Measurements from ENCODE around the gene CLRN1.

CLRN1 gene

DNA sequence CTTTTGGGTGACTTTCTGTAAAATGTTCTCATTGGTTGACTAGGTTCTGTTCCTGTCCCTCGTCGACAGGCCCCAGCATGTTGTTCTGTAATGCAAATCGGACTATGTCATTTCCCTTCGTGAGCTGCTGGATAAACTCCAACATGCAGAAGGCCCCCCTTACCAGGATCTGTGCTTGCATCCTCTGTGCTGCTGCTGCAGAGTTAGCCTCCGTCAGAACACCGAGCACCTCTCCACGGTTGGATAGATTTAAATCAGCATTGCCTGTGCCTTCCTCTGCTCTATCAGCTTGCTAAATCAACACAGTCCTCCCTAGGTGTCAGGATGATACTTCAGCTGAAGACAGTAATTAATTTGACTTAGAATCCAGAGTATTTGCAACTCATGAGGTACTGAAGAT lies 54.6 kb downstream of the CLRN1 start:
- DNase-seq: no peak

DNA sequence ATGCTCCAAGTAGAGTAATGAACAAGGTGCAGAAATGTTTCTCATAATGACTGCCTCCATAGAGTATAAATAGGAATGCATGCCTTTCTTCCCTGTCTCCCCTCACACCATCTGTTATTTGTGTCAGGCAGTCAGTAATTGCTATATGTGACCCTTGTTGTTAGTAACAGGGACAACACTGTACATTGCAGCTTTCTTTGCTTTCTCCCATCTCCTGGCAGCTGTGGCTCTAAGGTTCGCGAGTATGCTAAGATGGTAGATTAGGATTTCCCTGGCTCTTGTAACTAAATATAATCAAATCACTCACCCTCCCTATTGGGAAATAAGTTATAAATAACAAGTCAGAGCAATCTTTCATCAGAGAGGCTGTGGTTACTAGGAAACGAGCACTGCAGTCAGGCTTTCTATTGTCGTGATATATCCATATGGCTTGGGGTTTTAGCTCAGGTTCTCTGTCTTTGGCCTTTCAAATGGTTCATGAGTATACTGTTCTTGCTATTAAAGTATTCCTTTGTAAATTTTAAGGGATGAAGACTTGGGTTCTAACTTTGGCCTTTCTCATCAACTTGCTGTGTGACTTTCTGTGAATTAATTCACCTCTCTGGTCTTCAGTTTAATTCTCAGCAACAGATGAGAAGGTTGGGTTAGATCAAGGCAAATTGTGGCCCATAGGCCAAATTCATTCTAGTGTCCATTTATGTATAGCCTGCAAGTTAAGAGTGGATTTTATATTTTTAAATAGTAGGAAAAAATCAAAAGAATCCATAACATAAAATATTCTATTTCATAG lies 59.2 kb downstream of the CLRN1 start:
- no peak for DNase-seq

DNA sequence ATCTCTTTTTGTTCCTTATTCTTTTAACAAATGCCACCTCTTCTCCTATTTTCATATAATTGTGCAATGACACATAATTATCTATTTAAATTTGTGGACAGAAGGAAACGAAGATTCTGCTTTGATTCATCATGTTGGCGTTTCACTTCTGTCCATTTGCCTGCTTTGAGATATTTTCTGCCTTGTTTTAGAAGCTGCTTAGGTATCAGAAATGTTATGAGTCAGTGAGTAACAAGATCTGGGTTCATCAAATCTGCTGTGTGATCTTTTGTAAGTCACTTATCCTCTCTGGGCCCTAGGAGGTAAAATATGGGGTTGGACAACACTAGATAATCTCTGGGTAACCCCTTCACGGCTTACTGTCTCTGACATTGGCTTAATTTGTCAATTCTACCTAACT lies 60.0 kb downstream of the CLRN1 start:
- no peak for DNase-seq

DNA sequence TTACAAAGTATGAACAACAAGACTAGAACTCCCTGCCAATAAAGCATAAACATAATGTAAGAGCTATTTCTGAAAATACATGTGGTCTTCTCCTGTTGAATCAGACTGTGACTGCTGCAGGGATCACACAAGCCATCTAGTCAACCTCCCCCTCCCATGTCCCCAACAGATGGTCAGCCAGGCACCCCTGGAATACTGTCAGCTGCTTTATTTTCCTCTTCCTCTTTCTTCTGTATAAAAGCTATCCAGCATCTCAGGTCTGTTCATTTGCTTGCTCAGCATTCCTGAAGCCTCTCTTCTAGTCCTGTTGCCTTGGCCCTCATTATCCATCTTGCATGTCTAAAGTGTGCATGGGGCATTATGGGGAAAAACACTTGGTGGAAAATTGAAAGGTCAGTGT lies 60.8 kb downstream of the CLRN1 start:
- DNase-seq: no peak

DNA sequence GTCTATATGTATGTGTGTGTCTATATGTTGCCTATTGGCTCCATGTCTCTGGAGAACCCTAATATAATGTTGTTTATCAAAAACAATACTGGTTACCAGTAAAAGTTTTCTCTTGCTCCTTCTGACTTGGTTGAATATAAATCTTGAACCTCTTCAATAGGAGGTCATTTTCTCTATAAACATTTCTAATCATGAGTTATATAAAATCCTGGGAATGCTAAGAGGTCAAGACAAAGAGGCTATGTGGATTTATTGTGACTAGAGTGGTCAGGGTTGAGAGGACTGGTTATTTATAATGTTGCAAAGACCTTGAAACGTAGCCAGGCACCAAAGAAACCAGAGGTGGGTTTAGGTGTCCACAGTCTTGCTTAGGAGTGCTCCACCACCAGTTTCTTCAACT lies 66.1 kb downstream of the CLRN1 start:
- DNase-seq: no peak

DNA sequence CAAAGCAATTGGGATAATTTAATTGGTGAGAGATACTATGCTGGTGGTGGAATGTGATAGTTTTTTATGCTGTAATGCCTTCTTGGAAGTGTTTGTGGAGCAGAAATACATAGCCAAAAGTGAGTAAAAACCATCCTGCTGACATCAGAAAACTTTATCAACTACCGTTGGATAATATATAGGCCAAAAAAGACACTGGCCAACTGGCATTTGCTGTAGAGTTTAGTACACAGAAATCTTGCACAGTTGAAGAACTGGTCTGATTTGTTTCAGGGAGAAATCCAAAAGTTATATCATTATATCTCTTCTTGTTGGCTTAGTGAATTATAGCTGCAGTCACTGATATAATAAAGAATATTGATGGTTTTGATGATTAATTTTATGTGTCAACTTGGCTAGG lies 66.8 kb downstream of the CLRN1 start:
- no peak for DNase-seq

DNA sequence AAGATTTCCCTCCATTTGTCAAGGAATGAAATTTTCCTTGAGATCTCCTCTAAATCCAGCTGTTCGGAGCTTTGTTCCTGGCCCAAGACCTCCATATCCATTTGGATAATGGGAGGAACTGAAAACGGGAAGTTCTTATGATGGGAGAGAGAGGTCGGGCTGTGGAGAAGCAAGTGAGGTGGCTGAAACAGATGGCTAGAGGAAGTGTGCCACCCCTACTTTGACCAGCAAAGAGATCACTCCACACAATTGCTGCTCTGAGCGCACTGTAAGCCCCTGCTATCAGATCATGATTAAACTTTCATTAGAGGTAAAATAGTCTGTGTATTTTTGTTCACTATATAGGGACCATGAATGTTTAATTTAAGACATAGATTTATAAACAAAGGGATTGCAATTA lies 67.2 kb downstream of the CLRN1 start, which contains the start of gene MINDY4B:
Gene MINDY4B, minus strand, starts transcription at position 101 of the 400 bp plus-strand sequence. Its CDS starts 0 bp downstream, at position 101.
- no peak for DNase-seq

DNA sequence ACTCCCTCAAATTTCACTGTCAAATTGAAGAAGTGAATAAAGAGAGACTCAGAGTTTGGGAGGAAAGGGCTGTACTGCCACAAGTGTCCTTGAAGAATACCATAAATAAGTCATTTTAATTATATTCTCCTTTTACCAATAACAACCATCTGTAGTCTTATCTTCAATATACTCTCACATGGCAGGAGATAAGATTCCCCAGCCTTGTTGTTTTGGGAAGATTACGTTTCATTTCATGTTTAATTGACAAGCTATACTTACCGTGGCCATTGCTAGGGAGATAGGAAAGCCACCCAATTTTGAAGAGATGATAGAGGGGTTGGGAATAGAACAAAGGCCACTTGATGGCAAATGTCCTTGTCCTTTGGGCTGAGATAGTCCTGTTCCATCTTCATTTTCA lies 69.5 kb downstream of the CLRN1 start:
- DNase-seq: no peak

DNA sequence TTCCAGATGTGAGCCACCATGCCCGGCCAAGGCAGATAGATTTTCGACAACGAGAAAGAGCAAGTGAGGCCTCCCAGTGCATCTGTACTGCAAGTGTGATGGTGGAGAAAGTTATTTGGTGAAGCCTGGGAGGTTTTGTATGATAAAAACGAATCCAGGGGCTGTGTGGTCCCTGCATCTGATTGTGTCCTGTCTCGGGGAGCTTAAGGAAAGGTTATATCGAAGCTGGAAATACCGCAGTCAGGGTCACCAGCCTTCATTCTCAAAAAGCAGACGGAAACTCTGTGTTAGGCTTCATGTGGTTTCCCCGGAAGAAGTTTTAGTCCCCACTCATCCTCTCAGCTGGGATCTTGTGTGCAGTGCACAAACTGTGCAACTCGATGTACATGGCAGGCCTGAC lies 70.7 kb downstream of the CLRN1 start:
- no peak for DNase-seq

DNA sequence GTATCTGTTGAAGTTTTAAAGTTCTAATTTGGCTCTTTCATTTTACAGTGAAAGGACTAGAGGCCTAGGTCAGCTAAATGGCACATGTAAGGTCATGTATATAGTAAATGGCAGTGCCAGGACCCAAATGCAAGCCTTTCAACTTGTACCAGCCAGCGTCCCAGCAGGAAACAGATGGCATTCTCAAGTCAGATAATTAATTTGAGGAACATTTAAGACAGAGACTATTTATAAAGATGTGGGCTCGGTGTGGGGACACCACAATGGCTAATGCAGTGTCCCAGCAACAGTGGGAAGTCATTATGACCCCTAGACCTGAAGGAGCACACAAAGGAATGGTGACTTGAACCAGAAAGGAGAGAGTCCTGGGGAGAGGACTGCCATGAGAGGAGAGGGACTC lies 73.4 kb downstream of the CLRN1 start:
- DNase-seq: no peak

DNA sequence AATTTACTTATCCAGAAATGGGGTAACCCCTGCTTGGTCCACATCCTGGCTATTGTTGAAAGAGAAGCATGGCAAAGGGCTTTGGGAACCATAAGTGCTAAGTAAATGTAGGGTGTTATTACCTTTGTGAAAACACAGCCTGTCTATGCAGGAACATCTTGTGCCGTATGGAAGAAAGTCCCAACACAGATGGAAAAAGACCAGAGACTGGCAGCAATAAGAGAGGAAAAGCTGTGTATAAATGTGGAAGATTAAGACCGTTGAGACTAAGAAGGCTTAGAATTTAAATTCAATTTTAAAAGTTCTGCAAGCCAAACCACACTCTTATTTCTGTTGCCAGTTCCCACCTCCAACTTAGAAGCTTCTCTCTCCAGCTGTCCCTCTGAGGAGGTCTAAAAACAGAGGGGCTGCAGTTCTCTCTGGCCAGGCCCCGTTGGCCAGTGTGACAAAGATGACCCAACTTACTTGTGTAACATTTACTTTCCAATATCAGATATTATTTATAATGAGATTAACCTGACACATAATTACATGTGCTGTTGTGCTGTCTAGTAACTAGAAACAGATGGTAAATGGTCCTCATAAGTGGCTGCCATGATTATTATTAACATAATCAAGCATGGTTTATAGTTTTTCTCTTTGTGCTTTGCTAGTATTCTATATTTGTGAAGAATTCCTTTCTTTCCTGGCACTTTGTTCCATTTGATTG lies 74.3 kb downstream of the CLRN1 start:
- DNase-seq: no peak

DNA sequence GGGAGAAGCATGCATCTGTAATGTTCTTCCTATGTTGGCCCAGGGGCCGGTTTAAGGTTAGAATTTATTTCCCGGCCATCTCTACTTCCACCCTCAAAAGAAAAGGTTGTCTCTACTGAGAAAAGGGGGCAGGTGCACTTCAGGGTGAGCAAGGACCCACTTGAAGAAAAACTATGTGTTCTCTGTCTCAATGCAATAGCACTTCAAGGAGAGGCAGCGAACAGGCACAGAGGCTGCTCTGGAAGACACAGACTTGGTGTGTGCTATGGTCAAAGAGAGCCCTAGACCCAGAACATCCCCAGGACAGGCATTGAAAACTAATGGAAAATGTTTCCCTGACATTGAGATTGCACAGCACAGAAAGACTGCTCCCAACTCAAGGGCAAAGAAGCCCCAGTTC lies 74.9 kb downstream of the CLRN1 start:
- no peak for DNase-seq

DNA sequence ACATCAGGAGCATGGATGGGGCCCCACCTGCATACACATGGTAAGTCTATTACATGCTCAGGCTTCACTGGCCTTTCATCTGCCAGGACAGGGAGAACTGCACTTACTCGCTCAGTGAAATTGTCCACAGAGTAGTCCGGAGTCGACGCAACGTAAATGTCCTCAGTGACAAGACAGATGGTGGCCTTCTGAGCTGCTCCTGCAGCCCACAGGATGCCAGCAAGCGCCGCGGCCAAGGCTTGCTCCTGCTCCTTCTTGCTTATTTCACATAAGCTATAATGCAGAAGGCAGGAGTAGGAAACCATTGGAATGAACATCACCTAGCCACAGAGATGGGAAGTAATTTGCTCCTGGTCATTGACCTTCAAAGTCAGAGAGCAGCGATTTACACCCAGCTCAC lies 81.7 kb downstream of the CLRN1 start:
- DNase-seq: no peak

DNA sequence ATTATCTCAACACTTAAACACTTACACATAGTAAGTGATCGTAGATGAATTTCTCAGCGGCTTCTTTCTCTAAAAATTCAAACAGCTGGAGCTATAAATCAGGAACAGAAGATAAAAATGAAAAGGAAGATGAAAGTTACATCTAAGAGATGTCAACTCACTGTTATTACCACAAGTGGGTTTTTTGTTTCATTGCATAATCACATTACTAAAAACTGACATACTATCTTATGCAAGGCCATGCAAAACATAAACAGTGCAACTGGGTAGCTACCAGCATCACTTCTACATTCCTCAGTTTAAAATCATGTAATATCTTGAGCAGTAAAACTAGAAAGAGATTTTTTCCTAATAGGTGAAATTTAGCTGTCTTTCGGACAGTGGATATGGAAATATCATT lies 82.2 kb downstream of the CLRN1 start:
- DNase-seq: no peak

DNA sequence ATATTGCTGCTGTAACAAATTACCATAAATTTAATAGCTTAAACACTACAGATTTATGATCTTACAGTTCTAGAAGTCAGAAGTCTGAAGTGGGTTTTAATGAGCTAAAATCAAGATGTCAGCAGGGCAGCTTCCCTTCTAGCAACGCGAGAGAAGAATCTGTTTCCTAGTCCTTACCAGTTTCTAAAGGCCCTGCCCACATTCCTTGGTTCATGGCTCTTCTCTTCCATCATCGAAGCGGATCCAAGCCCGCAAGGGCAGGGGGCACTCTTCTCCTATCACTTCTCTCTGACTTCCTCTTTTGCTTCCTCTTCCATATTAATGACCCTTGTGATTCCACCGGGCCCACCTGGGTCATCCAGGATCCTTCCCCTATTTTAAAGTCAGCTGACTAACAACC lies 83.4 kb downstream of the CLRN1 start:
- DNase-seq: peak; percentile 2

DNA sequence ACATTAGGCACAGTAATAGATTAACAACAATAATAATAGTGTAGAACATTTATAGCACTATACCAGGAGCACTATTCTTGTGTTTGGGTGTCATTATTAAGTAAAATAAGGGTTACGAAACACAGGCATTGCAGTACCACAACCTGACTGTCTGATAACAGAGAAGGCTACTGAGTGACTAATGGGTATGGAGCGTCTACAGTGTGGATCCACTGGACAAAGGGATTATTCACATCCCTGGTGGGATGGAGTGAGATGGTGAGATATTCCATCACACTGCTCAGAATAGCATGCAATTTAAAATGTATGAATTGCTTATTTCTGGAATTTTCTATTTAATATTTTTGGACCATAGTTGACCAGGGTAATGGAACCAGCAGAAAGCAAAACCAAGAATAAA lies 85.5 kb downstream of the CLRN1 start:
- no peak for DNase-seq

DNA sequence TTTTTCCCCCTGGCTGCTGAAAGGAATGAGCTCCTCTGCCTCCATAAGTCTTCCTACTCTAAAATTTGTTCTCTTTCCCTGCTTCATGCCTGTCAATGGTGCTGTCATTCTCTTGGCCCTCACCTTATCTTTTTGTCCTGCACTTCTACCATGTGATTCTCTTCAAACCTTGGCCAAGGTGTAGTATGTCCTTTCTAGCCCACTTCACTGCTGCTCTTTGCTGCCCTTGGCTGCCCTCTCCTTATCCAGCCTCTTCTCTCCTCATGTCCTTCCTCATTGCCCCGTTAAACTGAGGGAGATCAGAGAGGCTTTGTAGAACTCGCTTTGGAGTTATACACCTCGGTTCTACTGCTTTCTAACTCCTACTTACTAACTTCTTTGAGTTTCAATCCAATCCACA lies 87.0 kb downstream of the CLRN1 start:
- no peak for DNase-seq

DNA sequence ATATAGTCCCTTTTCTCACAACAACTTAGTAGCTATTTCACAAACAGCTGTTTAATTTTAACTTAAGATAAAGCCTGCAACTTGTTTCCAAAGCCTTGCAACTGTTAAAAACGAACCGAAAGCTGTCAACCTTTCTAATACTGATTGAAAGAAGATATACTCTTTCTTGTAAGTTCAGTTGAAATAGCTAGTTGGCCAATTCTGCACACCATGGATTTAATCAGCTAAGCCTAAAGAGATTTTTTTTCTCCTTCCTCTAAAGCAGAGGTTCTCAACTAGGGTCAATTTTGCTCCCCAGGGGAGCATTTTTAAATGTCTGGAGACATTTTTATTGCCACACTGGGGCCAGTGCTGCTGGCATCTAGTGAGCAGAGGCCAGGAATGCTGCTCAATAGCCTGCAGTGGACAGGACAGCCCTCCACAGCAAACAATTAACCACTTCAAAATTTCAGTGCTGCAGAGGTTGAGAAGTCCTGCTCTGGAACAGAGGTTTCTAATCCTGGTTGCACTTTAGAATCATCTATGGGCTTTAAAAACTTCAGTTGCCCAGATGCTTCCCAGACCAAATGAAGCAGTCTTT lies 93.4 kb downstream of the CLRN1 start:
- DNase-seq: no peak

DNA sequence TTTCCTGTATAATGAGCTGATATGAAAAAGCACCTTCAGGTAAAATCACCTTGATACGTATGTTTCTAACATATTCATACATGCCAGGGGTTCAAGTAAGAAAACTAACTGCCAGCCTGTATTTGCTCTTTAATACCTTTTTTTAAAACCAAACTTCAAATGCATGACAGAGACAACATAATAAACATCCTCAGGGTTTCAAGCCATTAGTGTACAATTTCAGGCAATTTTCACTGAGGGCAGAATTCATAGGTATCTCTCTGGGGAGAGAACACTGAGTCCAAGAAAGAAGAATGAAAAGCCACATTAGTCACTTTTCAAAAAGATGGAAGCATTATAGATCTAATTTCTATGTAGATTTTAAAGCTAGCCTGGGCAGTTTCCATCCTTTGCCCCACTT lies 94.2 kb downstream of the CLRN1 start:
- DNase-seq: no peak

DNA sequence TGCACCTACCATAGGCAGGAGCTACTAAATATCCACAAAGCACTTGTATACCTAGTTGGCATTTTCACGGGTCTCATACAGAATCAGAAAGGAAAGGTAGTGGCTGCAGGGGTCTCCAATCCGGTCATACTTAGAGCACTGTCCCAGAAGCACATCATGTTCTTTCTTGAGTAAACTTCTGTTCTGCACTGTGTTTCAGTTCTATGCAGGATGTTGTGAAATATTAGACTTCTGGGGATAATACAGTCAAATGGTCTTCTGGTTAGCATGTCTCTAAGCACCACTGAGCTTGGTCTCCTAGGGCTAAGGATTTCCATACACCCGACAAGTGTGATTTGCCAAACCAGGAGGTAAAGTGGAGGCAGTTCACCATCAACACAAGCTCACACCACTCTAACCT lies 95.2 kb downstream of the CLRN1 start:
- DNase-seq: no peak

DNA sequence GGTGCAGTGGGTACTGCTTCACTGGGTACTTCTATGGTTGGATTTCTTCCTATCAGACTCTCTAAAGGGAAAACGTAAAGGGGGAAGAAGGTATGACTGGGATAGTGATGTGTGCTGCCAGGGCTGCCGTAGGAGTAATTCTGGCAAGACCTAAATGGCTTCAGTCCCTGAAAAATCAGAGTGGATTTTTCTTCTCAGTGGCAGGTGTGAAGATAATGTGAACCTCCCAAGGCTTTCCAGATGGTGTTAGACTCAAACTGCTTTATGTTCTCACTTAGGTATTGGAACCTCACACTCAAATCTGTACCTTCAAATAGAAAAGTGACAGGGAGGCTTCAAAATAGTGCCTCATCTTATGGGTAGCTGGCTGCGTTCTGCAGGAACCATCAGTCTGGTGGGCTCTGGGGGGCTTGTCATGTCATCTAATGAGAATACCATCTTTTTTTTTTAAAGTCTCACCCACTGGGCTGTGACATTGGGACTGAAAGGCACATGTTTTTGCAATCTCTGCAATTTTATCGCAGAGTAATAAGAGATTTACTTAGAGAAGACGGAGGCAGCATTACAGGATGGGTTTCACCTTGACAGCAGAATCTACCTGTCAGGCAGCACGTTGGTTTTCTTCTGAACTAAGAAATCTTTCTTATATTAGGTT lies 95.8 kb downstream of the CLRN1 start:
- no peak for DNase-seq

Measured in CD4-positive, alpha-beta T cell treated with Interferon gamma for 1 hour (primary cell).